CD4-positive, alpha-beta memory T cell (primary cell): ENCODE results near the gene GALT. TPM values are rescaled to one million over a fixed set of nuclear protein-coding genes. Genes with fewer than 3 reads are reported as not detected.
A peak's percentile ranks its signal among the peaks of the same experiment; 100 is the strongest.

ENCODE experiments used
- CTCF ChIA-PET: fragments of 350-600 bp; sonication (Branson Sonifier 250); formaldehyde crosslinking; loops from one replicate; lab custom pipeline; 2021; ENCODE audit warnings: inconsistent platforms; ENCODE audit not compliant: partially characterized antibody; lab: Charles Lee
- POLR2A ChIA-PET: fragments of 350-600 bp; sonication (Branson Sonifier 250); formaldehyde crosslinking; loops from one replicate; lab custom pipeline; 2021; ENCODE audit not compliant: partially characterized antibody; lab: Charles Lee
- DNase-seq, 5 donors: peaks; one replicate each; pipeline versions ENCODE4 v3.0.0 to v3.0.0-alpha.2; 2020 to 2022; ENCODE audit warnings: mixed read lengths in 1 of 5
- H3K27ac ChIP-seq: one replicate; pipeline ENCODE4 v1.7.0; 2013; ENCODE audit warnings: low read depth, low read length
- H3K27me3 ChIP-seq: 2 replicates; pipeline ENCODE4 v1.7.0; 2013; ENCODE audit warnings: mild to moderate bottlenecking, low read length, moderate library complexity; ENCODE audit not compliant: insufficient read depth
- H3K36me3 ChIP-seq: 2 replicates; pipeline ENCODE4 v1.7.0; 2013; ENCODE audit warnings: mild to moderate bottlenecking, low read length, moderate library complexity; ENCODE audit not compliant: insufficient read depth
- H3K4me1 ChIP-seq: 2 replicates; pipeline ENCODE4 v1.7.0; 2013; ENCODE audit warnings: mild to moderate bottlenecking, low read length, moderate library complexity; ENCODE audit not compliant: insufficient read depth
- H3K4me3 ChIP-seq, 2 donors: one replicate each; pipeline ENCODE4 v1.7.0; 2013; ENCODE audit warnings: low read length in 2 of 2, mild to moderate bottlenecking in 1 of 2
- H3K9me3 ChIP-seq, 2 donors: one replicate each; pipeline ENCODE4 v1.7.0; 2013; ENCODE audit warnings: low read length in 2 of 2, control low read depth in 1 of 2; ENCODE audit not compliant: control insufficient read depth in 1 of 2
- H3K27ac Mint-ChIP-seq, 7 donors: one replicate each; pipeline ENCODE4 v1.8.0; 2020 to 2021; ENCODE audit warnings: mixed read lengths in 7 of 7, mild to moderate bottlenecking in 6 of 7, inconsistent platforms in 3 of 7, moderate library complexity in 3 of 7
- H3K27me3 Mint-ChIP-seq, 2 donors: one replicate each; pipeline ENCODE4 v1.8.0; 2020 to 2021; ENCODE audit warnings: mixed read lengths in 2 of 2
- H3K36me3 Mint-ChIP-seq, 2 donors: one replicate each; pipeline ENCODE4 v1.8.0; 2020 to 2021; ENCODE audit warnings: mixed read lengths in 2 of 2, inconsistent platforms in 1 of 2, mild to moderate bottlenecking in 1 of 2
- H3K4me1 Mint-ChIP-seq, 4 donors: one replicate each; pipeline ENCODE4 v1.8.0; 2020 to 2021; ENCODE audit warnings: mixed read lengths in 4 of 4, mild to moderate bottlenecking in 1 of 4
- H3K4me3 Mint-ChIP-seq, 8 donors: one replicate each; pipeline ENCODE4 v1.8.0; 2020 to 2021; ENCODE audit warnings: mixed read lengths in 8 of 8, mild to moderate bottlenecking in 7 of 8, moderate library complexity in 6 of 8, inconsistent platforms in 3 of 8
- H3K9me3 Mint-ChIP-seq, 8 donors: one replicate each; pipeline ENCODE4 v1.8.0; 2020 to 2021; ENCODE audit warnings: mixed read lengths in 8 of 8, mild to moderate bottlenecking in 5 of 8, inconsistent platforms in 3 of 8, moderate library complexity in 1 of 8
- intact Hi-C: fragments of 100-400 bp; cut with micrococcal nuclease; formaldehyde crosslinking; loops from one replicate; pipeline ENCODE4 v1.15.1; 2023
- polyA plus RNA-seq, 2 donors: library from polyadenylated mRNA; unstranded; fragments of 300-500 nt; fragmentation: Illumina TruSeq; gene quantifications; one replicate each; pipeline ENCODE4 v1.2.3, GENCODE V29; 2021
- total RNA-seq, 2 experiments: library from RNA; stranded (reverse); gene quantifications; one replicate each; pipeline ENCODE4 v1.2.3, GENCODE V29; 2021

The GALT gene
- total and polyA plus RNA-seq, 4 experiments from 2014 or later: 81.9 to 261 (median 167) TPM

DNA sequence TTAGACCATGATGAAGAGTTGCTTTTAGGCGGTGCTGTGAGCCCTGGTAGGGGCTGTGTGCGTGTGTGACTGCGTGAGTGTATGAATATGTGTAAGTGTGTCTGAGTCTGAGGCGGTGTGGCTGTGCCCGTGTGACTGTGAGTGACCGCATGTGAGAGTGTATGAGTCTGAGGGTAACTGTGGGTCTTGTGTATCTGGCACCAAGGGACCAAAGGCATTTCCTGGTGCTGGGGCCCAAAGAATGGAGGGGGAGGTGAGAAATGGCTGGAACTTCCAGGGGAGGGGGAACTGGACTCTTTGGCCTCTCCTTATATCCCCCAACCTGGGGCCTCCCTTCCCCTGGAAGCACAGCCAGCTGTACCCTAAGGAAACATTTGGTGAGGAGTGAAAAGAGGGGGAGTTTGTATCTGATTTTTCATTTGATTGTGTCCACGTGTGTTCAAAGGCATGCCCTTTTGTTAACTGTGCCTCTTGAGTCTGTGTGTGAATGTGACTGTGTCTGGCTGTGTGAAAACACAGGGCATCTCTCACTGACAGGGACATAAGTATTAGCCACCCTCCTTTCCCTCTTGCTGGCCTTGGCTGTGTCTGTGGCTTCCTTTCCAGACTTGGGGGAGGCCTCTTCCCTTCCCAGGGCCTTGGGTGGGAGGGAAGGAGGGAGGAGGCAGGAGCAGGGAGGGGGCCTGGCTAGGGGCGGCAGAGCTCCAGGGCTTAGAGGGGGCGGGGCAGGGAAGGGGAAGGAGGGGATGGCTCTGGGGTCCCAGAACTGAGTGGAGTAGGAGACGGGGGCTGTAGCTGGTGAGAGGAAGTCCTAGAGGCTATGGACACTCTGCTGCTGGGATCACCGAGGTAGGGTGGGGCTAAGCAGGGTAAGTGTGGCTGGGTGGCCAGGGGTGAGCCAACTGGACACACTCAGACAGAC is 6.9 kb downstream of the GALT start:
- no peaks in the 10 kb centered on the region for H3K27me3 Mint-ChIP-seq
- H3K9me3 Mint-ChIP-seq: no peaks in the 10 kb centered on the region
- intact Hi-C loops: no loop called here
- CTCF ChIA-PET: interaction anchor here (1.4 kb wide), 1 partner anchor 10 kb away, joined by 3 read pairs; no protein-coding TSS in a partner anchor
- POLR2A ChIA-PET: interaction anchor here (1.0 to 22.1 kb wide), 3 partner anchors 6 to 33 kb away, joined by 4 to 484 read pairs (median 484); partner anchors contain the start of genes CCL27, DCTN3, GALT and IL11RA
- Histone ChIP-seq H3K36me3 (peaks cover 33% of the 10 kb centered on the region), H3K27me3 (no peaks in the 10 kb centered on the region), H3K27ac (no peak overlapping the region), H3K4me1 (peaks cover 31% of the 10 kb centered on the region), H3K4me3 (no peak overlapping the region), H3K9me3 (no peaks in the 10 kb centered on the region)
- peak overlapping the region; percentile 37 to 85 (median 72) for H3K27ac Mint-ChIP-seq
- H3K4me3 Mint-ChIP-seq: peak overlapping the region in 2 of 8 donors; percentile 5 to 81
- H3K4me1 Mint-ChIP-seq: peaks cover 28 to 51% (median 32%) of the 10 kb centered on the region in 4 donors
- no peak for DNase-seq
- peaks cover 26 to 38% of the 10 kb centered on the region in 2 donors for H3K36me3 Mint-ChIP-seq

- H3K4me3 ChIP-seq: no peak overlapping the region
- H3K4me1 ChIP-seq: peaks cover 23% of the 10 kb centered on the region
- no peaks in the 10 kb centered on the region for H3K9me3 ChIP-seq
- Mint-ChIP-seq H3K9me3 (no peaks in the 10 kb centered on the region), H3K4me3 (no peak overlapping the region), H3K27ac (peak overlapping the region in 2 of 7 donors; percentile 40 to 74), H3K4me1 (peaks cover 20 to 41% (median 25%) of the 10 kb centered on the region in 4 donors), H3K36me3 (peaks cover 18 to 27% of the 10 kb centered on the region in 2 donors), H3K27me3 (no peaks in the 10 kb centered on the region)
- DNase-seq: no peak
- H3K27ac ChIP-seq: no peak overlapping the region
- POLR2A ChIA-PET: interaction anchor here (0.8 to 22.1 kb wide), 4 partner anchors 5 to 47 kb away, joined by 3 to 484 read pairs (median 244); partner anchors contain the start of genes CCL27, DCTN3, GALT and IL11RA
- no peaks in the 10 kb centered on the region for H3K27me3 ChIP-seq
- CTCF ChIA-PET: interaction anchor here (0.6 to 1.4 kb wide), 2 partner anchors 9 to 427 kb away, joined by 3 read pairs; no protein-coding TSS in a partner anchor
- peaks cover 22% of the 10 kb centered on the region for H3K36me3 ChIP-seq
- intact Hi-C loops: no loop called here
Observed at GRCh38 chr9:34654323-34655051, 8.0 kb downstream of the GALT start.

- no peaks in the 10 kb centered on the region for H3K27me3 Mint-ChIP-seq
- H3K27ac Mint-ChIP-seq: peak overlapping the region in 4 of 7 donors; percentile 33 to 86 (median 56)
- no peak overlapping the region for H3K4me3 Mint-ChIP-seq
- Histone ChIP-seq H3K9me3 (no peaks in the 10 kb centered on the region), H3K36me3 (peaks cover 17% of the 10 kb centered on the region), H3K4me3 (no peak overlapping the region), H3K27me3 (no peaks in the 10 kb centered on the region), H3K4me1 (peaks cover 24% of the 10 kb centered on the region), H3K27ac (no peak overlapping the region)
- CTCF ChIA-PET: interaction anchor here (3.6 kb wide), 1 partner anchor 9 kb away, joined by 19 read pairs; the partner anchor contains the start of gene GALT
- POLR2A ChIA-PET: interaction anchor here (18.7 kb wide), 1 partner anchor 12 kb away, joined by 484 read pairs; the partner anchor contains the start of genes GALT, IL11RA and SIGMAR1
- peaks cover 18 to 24% of the 10 kb centered on the region in 2 donors for H3K36me3 Mint-ChIP-seq
- DNase-seq: no peak
- intact Hi-C loops: no loop called here
- H3K9me3 Mint-ChIP-seq: no peaks in the 10 kb centered on the region
- peaks cover 21 to 38% (median 26%) of the 10 kb centered on the region in 4 donors for H3K4me1 Mint-ChIP-seq
Observed at GRCh38 chr9:34655394-34655793, 8.9 kb downstream of the GALT start.

DNA sequence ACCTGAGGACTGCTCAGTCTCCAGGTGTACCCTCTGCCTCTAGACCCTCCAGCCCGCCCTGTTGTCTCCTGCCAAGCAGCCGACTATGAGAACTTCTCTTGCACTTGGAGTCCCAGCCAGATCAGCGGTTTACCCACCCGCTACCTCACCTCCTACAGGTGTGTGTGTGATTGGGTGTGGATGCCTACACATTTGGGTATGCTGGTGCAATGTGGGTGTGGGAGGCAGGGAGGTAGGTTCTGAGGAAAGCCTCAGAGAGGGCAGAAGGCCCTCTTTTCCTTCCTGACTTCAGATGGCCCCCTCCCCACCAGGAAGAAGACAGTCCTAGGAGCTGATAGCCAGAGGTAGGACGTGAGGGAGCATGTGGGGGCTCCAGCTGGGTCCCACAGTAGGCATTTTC is 10.5 kb downstream of the GALT start:
- Mint-ChIP-seq H3K9me3 (no peaks in the 10 kb centered on the region), H3K27me3 (no peaks in the 10 kb centered on the region), H3K27ac (peak overlapping the region in 3 of 7 donors; percentile 18 to 71 (median 52)), H3K36me3 (peaks cover 21 to 26% of the 10 kb centered on the region in 2 donors), H3K4me3 (no peak overlapping the region), H3K4me1 (peaks cover 32 to 41% (median 34%) of the 10 kb centered on the region in 4 donors)
- no peak for DNase-seq
- H3K27me3 ChIP-seq: no peaks in the 10 kb centered on the region
- ChIA-PET POLR2A (interaction anchor here (1.4 to 18.7 kb wide), 2 partner anchors 8 to 14 kb away, joined by 6 to 484 read pairs; partner anchors contain the start of genes GALT, IL11RA and SIGMAR1), CTCF (interaction anchor here (1.1 to 3.6 kb wide), 3 partner anchors 11 to 45 kb away, joined by 3 to 19 read pairs (median 7); partner anchors contain the start of gene GALT)
- H3K4me1 ChIP-seq: peaks cover 34% of the 10 kb centered on the region
- intact Hi-C loops: no loop called here
- H3K36me3 ChIP-seq: peaks cover 15% of the 10 kb centered on the region
- H3K9me3 ChIP-seq: no peaks in the 10 kb centered on the region
- H3K4me3 ChIP-seq: no peak overlapping the region
- H3K27ac ChIP-seq: no peak overlapping the region

DNA sequence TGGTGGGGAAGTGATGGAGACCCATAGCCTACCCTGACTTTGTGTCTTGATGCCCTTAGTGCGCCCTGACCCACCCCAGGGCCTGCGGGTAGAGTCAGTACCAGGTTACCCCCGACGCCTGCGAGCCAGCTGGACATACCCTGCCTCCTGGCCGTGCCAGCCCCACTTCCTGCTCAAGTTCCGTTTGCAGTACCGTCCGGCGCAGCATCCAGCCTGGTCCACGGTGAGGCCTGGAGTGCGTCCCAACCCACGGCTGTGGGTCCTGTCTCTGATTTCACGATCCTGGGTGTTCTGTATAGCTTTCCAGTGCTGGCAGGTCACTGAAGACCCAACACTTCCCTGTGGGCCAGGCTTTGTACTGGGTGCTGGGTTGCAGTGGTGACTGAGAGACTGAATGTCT is 12.0 kb downstream of the GALT start:
- CTCF ChIA-PET: interaction anchor here (0.9 to 3.6 kb wide), 2 partner anchors 12 to 42 kb away, joined by 3 to 19 read pairs; partner anchors contain the start of gene GALT
- Histone ChIP-seq H3K4me3 (no peak overlapping the region), H3K27me3 (no peaks in the 10 kb centered on the region), H3K4me1 (peaks cover 34% of the 10 kb centered on the region), H3K27ac (no peak overlapping the region), H3K9me3 (no peaks in the 10 kb centered on the region), H3K36me3 (peaks cover 15% of the 10 kb centered on the region)
- POLR2A ChIA-PET: interaction anchor here (18.7 kb wide), 1 partner anchor 15 kb away, joined by 484 read pairs; the partner anchor contains the start of genes GALT, IL11RA and SIGMAR1
- Mint-ChIP-seq H3K9me3 (no peaks in the 10 kb centered on the region), H3K27ac (peak overlapping the region in 4 of 7 donors; percentile 8 to 29 (median 18)), H3K27me3 (no peaks in the 10 kb centered on the region), H3K4me3 (no peak overlapping the region), H3K4me1 (peaks cover 34 to 41% (median 36%) of the 10 kb centered on the region in 4 donors), H3K36me3 (peaks cover 17 to 26% of the 10 kb centered on the region in 2 donors)
- no peak for DNase-seq
- intact Hi-C loops: no loop called here

- H3K4me3 ChIP-seq: no peak overlapping the region
- POLR2A ChIA-PET: interaction anchor here (18.7 kb wide), 1 partner anchor 16 kb away, joined by 484 read pairs; the partner anchor contains the start of genes GALT, IL11RA and SIGMAR1
- H3K36me3 ChIP-seq: peaks cover 15% of the 10 kb centered on the region
- Mint-ChIP-seq H3K4me1 (peaks cover 43 to 53% (median 47%) of the 10 kb centered on the region in 4 donors), H3K9me3 (no peaks in the 10 kb centered on the region), H3K27ac (peak overlapping the region in 5 of 7 donors; percentile 30 to 95 (median 41)), H3K27me3 (no peaks in the 10 kb centered on the region), H3K36me3 (peaks cover 17 to 26% of the 10 kb centered on the region in 2 donors), H3K4me3 (no peak overlapping the region)
- no peaks in the 10 kb centered on the region for H3K9me3 ChIP-seq
- CTCF ChIA-PET: interaction anchor here (6.4 to 8.6 kb wide), 3 partner anchors 14 to 41 kb away, joined by 90 to 168 read pairs (median 115); partner anchors contain the start of genes GALT and SIGMAR1
- H3K27ac ChIP-seq: peak overlapping the region; percentile 98
- no peak for DNase-seq
- no peaks in the 10 kb centered on the region for H3K27me3 ChIP-seq
- peaks cover 44% of the 10 kb centered on the region for H3K4me1 ChIP-seq
- intact Hi-C loops: loop anchor here (10.0 kb wide), 3 partner anchors 415 to 1155 kb away; partner anchors contain the start of genes CREB3, FANCG, HINT2 and SPAG8
Observed at GRCh38 chr9:34659592-34660253, 13.2 kb downstream of the GALT start.
